ENCODE results near the gene RALB.
"Not testable (repeated sequence)": the region's sequence is repeated elsewhere in the genome, so short reads cannot be mapped to it uniquely, and the experiment has no call there.

The RALB gene

DNA sequence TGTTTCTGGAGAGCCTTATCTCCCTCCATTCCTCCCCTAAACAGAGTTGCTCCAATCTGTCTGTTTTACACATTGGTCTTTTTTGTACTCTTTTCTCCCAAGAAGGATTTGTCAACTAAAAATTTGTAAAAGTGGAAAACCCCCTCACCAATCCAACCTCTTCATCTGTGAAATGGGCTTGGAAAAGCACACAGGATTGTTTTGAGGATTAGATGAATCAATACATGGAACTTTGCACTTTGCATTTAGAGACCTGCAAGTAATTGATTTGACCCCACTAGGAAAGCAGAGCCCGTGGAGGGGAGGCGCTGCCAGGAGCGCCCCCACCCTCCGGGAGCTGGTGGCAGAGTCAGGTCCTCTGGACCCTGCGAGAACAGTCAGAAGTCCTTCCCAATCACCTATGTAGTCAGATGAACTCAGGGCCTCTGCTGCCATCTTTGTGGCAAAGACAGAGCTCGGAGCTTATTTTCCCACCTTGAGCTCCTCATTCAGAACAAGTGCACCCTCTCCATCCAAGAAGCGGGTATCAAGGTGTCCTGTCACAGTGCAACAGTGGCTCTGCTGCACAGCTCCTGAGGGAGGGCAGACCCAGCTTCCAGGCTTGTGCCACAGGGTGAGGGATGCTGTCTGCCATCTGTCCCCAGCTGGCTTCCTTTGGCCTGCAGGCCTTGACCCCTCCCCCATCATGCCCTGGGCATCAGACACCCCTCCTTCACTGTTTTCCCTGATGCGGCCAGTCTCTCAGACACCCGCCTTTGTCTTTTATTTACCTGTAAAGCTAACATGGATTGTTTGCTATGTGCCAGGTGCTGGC, 27.7 kb upstream of the RALB start:
- no peak for DNase-seq

DNA sequence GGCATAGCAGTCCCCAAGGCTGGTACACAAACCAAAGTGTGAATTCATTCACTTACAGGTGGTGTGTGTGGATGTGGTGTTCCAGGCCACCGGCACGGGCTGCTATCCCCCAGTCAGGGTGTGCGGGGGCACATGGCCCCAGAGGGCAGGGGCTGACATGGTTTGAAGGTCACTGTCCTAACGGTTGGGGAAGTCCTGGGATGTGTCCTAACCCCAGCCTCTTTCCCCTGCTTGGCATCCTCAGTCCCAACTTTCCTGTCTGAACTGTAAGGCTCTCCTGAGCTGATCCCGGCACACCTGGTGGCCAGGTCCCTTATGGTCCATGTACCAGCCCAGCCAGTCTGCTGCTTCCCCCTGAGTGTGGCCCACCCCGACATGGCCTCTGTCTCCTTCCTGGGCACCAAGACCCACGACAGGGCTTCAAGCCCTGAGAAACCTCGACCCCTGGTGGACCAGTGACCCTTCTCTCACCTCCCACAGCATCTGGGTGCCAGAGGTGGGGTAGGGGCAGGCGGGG, 27.0 kb upstream of the RALB start:
- DNase-seq: no peak

- no peak for DNase-seq
Observed at GRCh38 chr2:120226316-120226715, 26.3 kb upstream of the RALB start.

DNA sequence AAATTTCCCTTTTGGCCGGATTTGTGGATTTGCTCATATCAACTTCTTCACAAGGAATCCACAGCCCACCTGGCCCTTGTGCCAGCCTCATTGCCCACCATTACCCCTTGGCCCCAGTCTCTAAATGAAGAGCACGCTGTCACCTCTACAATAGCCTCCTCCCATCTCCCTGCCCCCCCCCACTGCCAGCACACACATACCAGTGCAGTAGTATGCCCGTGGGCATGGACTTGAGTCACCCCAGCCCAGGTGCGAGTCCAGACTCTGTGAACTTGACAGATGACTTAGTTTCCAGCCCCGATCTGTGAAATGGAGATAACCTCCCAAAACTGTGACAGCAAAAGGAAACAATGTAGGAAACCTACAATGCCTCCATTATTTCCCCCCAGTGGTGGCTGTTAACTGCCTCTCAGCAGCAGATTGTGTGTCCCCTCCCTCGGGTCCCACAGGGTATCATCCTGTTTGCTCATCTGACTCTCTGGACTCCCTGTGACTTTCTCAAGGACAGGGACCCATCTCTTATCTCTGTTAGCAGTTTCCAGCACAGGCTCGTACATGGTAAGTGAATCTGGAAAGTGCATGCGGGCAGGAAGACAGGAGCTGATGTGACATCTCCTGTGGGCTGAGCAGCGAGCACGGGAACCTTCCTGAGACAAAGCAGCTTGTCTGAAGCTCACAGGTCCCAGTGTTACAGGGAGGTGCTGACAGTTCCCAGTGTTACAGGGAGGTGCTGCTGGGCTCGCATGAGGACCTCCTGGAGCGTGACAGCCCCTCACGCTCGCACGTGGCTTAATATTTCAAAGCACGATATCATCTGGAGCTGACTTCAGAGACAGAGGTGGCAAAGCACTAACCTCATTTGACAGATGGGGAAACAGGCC, 25.3 kb upstream of the RALB start:
- DNase-seq: no peak

DNA sequence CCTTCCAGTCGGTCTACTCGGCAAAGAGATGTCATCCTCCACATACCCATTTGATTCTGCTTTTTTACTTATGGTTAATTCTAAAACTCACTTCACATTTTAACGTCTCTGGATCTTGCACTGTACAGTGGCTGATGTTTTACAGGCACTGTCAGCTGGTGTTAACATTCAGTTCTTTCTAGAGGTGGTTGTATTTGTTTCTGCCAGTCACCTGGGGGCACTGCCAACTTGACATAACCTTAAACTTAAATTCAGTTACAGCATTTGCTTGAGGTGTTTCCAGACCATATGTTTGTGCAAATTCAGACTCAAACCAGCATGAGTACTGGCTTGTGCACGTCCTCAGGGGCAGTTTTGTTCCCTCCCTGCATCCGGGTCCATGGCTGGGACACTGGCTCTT, 24.1 kb upstream of the RALB start:
- no peak for DNase-seq

DNA sequence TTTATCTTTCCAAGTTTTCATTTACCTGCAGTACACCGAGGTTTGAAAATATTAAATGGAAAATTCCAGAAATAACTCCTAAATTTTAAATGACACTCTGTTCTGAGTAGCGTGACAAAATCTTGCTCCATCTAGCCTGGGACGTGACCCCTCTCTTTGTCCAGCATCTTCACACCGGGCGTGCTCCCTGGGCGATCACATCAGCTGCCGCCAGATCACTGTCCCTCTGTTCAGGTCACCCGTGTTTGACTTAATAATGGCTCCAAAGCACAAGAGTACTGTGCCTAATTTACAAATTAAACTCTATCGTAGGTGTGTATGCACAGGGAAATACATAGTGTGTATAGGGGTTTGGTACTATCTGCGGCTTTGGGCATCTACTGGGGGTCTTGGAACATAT, 23.3 kb upstream of the RALB start:
- DNase-seq: no peak

DNA sequence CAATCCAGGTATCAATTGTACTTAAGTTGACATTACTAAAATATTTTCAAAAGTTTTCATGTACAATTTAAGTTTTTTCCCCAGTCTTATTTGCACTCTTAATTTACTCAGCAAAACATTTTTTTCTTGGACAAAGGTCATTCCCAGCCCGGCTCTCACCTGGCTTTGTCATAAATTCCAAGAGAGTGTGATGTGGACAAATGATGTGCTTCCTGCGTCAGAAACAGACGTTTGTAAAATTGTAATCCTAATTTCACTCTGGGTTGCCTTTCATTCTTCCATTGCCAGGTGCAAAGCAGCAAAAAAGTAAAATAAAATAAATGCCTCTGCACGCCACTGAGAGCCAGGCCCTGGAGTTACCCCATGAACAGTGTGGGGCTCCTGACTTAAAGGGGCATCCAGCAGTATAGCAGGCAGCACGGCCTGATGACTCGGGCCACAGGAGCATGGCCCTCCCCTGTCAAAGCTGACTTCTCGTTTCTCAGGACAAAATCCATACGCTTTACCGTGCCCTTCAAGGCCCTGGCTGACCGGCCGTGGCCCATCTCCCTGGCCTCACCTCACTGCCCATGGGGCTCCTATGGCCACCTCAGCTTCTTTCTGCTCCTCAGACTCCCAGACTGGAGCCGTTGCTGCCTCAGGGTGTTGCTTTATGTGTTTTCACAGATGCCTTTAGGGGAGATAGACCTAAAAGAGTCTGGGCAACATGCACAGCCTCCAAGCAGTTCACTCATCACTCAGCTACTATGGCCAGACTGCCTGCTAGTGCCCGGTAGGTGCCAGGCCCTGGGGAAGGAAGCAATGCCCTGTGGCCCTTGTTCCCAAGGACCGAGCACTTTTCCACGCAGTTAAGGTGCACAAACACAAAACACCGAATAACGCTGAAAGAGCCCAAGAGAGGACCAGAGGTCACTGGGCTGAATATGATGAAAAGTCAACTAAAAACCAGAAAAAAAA, 21.9 kb upstream of the RALB start:
- no peak for DNase-seq

GRCh38 chr2:120231564-120231973, 21.1 kb upstream of the RALB start:
- no peak for DNase-seq

- peak; percentile 31 for DNase-seq
Observed at GRCh38 chr2:120231974-120232635, 20.5 kb upstream of the RALB start.

DNA sequence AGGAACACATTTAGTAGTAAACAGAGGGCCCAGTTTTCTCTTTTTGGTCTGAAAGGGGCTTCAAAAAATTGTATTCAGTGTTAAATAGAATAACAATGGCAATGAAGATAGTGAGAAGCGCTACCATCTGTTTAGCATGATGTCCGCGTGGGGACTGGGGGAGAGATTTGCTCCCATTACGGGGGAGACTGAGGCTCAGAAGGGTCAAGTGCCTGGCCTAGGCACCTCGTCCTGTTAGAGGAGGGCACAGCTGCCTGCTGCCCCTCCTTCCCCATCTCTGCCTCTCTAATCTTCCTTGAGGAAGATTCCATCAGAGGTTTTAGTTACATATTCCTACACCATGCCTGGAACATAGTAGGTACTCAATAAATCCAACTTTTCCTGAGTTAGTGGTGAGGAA, 19.4 kb upstream of the RALB start:
- DNase-seq: no peak

DNA sequence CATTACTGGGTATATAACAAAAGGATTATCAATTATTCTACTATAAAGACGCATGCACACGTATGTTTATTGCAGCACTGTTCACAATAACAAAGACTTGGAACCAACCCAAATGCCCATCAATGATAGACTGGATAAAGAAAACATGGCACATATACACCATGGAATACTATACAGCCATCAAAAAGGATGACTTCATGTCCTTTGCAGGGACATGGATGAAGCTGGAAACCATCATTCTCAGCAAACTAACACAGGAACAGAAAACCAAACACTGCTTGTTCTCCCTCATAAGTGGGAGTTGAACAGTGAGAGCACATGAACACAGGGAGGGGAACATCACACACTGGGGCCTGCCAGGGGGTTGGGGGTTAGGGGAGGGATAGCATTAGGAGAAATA, 17.5 kb upstream of the RALB start:
- not testable (repeated sequence) for DNase-seq

GRCh38 chr2:120235681-120236080, 17.0 kb upstream of the RALB start:
- no peak for DNase-seq

GRCh38 chr2:120236316-120236715, 16.3 kb upstream of the RALB start:
- no peak for DNase-seq

- no peak for DNase-seq
Observed at GRCh38 chr2:120236791-120237190, 15.9 kb upstream of the RALB start.

GRCh38 chr2:120237491-120237902, 15.2 kb upstream of the RALB start:
- DNase-seq: no peak

GRCh38 chr2:120238728-120239487, 13.7 kb upstream of the RALB start:
- DNase-seq: no peak

DNA sequence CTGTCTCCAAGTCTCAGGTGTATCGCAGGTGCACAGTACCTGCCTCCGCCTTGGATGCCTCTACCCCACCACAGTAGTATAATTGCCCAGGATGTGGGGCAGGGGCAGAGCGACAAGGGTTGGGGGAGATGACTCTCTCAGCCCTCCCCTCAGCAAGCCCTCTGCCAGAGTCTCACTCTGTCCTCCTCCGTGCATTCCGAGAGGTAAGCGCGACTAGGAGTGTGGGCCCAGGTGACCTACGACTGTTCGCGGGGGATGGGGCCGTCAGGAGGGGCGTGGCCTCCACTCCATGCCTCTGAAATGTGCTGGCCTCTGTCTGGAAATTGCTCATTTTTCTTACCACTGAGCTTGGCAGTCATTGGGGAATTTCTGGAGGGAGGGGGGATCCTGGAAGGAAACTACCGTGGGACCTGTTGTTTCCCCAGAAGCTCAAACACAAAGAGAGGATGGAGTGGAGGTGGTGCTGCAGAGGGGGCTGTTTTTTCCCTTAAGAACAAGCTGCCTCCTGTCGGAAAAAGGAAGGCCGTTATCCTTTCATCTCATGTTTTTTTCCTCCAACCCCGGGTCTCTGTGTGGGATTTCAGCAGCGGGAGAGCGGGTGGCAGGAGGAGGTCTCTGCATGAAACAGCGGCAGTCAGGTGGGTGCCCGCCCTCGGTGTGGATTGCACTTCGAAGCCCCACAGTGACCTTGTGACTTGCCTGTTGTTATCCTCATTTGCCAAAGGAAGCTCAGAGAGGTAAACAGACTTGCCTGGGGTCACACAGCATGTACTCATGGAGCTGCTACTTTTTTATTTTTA, 13.0 kb upstream of the RALB start:
- no peak for DNase-seq

DNA sequence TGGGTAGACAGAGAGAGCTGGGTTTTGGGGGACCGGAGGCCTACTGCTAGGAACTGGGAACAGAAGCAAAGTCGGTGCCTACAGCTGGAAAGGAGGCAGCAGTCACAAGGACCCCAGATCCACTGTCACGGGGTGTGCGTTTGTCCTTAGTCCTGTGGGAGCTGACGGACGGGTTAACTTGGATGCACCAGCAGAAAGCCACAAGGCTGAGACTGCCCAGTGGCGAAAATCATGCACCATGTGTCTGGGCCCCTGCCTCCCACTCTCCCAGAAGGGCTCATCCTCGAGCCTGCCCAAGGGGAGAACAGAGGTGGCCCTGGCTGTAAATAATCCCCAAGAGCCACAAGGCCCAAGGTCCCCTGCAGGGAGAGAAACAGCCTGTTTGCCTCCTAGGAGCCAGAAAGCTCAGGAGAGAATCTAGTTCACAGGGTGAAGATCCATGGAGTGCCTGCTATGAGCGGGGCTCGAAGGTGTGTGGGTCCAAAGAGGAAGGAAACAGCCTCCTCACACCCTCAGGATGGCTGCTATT, 11.7 kb upstream of the RALB start:
- no peak for DNase-seq

DNA sequence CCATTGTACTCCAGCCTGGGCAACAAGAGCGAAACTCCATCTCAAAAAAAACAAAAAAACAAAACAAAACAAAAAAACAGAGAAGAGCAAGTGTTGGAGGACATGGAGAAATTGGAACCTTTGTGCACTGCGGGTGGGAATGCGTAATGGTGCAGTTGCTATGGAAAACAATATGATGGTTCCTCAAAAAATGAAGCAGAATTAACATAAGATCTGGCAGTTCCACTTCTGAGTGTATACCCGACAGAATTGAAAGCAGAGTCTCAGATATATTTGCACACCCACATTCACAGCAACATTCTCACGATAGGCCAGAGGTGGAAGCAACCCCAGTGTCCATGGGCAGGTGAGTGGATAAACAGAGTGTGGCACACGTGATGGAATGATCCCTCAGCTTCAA, 11.0 kb upstream of the RALB start:
- DNase-seq: no peak

- no peak for DNase-seq
Observed at GRCh38 chr2:120243211-120243610, 9.4 kb upstream of the RALB start.
